Heart left ventricle (tissue), 13 donors: Measurements from ENCODE around the gene NCEH1.

Experiments
- CTCF ChIP-seq, 12 donors: fragments of 200-600 bp; sonication (generic) in 4 of 12; IDR thresholded peaks; one replicate each; pipeline versions ENCODE4 v1.5.0 to v1.8.0; 2018 to 2022; ENCODE audit warnings: antibody characterized with exemption in 12 of 12, mild to moderate bottlenecking in 5 of 12
- POLR2A ChIP-seq, 2 donors: fragments of 450-650 bp; IDR thresholded peaks; one replicate each; pipeline ENCODE4 v1.6.1; 2017; ENCODE audit warnings: antibody characterized with exemption in 2 of 2, mild to moderate bottlenecking in 2 of 2, moderate library complexity in 2 of 2
- donor health status: ischemic (EF 13 %, LVEDD 7.1; RV severe dilation, severe dysfunction).
- donor health status: DM: no; HTN: yes; CAD: no.
- donor health status: DM: no; HTN: no; CAD: no.
- donor health status: ischemic (EF 25% LVEDD 6.9; RV normal size, moderate dysfunction).
- donor health status: ischemic (EF 25% LVEDD 5.7; RV mildly dilated, moderate dysfunction).
- donor health status: ischemic (EF 35%, LVEDD 5.7; RV mildly dilated, moderate dysfunction).
- donor health status: nonischemic (EF 11% LVEDD 7.7; RV severe dilation, severe dysfunction).
- donor health status: DM: yes; HTN: yes; CAD: no.
- donor health status: PGD.
- donor health status: ischemic (EF 29% LVEDD 5.4; RV normal size, mild dysfunction).
- donor health status: nonischemic (EF 23%, LVEDD 6.1; RV moderate dilation, normal function).

- TF ChIP-seq CTCF (IDR thresholded peaks at IDR 0.05) (no peak), POLR2A (IDR thresholded peaks at IDR 0.05) (no peak)
Measured at GRCh38 chr3:172656602-172657001, 54.3 kb downstream of the NCEH1 start.
